ENCODE measurements around the gene PGAP6.
"Not testable (repeated sequence)": the region's sequence is repeated elsewhere in the genome, so short reads cannot be mapped to it uniquely, and the experiment has no call there.

Gene PGAP6

DNA sequence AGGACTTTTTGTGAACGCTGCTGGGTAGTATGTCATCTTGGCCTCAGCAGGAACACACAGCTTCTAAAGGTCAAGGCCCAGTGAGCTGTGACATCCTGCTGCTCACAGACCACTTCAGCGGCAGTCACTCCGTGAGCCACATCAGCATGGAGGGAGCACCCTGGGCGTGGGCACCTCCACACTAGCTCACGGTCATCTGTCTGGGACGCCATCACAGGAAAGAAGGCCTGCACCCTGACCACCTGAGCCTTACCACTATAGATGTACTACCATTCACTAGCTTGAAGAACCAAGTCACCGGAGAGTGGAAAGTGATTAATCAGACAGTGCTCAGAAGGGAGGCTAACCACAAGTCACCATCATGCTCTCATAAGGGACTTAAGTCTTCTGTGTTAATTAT is 32.6 kb downstream of the PGAP6 start:
- no peak for DNase-seq

DNA sequence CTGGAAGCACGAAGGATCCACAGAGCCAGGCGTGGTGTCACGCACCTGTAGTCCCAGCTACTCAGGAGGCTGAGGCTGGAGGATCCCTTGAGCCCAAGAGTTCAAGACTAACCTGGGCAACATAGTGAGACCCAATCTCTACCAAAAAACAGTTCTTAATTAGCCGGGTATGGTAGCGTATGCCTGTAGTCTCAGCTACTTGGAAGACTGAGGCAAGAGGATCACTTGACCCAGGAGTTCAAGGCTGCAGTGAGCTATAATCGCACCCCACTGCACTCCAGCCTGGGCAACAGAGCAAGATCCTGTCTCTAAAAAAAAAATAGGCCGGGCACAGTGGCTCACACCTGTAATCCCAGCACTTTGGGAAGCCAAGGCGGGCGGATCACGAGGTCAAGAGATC is 33.3 kb downstream of the PGAP6 start:
- DNase-seq: not testable (repeated sequence)

DNA sequence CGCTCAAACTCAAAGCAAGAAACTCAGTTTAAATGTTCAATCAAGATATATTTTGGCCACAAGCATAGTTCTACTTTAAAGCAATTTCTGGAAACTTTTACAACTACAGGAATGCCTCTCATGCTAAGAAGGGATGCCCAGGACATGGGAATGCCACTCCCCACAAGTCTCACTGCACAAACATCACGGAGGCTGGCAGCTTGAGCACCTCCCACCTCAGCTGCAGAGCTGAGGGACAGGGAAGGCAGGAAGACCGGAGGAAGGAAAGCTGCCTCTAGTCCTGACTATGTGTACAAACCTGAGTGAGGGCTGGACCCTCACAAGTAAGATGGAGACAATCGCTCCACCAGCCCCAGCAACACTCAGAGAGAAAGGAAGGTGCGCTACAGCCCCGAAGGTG is 34.6 kb downstream of the PGAP6 start:
- no peak for DNase-seq

DNA sequence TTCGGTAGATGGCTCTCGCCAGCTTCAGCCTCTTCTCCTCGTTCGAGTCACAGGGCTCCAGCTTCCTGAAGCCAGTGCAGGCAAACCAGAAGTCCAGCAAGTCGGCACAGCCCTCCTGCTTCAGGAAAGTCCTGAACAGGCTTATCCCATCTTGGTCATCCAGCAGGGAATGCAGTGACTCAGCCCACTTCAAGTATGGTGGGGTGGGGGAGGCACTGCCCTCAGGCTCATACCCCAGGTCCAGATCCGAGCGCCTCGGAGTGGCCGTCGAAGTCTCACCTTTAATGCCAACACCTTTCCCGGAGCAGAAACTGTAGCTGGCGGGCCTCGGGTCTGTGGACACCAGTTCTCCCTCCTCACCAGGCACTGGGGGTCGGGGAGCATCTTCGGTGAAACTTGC is 35.2 kb downstream of the PGAP6 start:
- DNase-seq: no peak

DNA sequence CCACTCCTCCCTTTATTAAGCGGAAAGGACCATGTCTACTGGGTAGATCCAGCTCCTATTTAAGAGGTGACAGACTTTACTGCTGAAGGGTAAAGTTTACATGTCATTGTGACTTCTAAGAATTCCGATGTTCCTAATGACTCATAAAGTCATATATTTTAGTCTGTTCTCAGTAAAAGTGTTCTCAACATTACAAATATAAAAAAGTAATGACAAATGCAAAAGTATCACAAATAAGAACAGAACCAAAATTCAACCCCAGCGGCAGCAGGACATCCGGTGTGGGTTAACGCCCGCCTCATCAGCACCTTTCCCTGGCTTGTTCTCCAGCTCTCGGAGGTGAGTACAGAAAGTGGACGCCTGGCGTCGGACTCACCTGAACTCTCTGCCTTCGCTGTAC is 36.0 kb downstream of the PGAP6 start:
- DNase-seq: no peak

DNA sequence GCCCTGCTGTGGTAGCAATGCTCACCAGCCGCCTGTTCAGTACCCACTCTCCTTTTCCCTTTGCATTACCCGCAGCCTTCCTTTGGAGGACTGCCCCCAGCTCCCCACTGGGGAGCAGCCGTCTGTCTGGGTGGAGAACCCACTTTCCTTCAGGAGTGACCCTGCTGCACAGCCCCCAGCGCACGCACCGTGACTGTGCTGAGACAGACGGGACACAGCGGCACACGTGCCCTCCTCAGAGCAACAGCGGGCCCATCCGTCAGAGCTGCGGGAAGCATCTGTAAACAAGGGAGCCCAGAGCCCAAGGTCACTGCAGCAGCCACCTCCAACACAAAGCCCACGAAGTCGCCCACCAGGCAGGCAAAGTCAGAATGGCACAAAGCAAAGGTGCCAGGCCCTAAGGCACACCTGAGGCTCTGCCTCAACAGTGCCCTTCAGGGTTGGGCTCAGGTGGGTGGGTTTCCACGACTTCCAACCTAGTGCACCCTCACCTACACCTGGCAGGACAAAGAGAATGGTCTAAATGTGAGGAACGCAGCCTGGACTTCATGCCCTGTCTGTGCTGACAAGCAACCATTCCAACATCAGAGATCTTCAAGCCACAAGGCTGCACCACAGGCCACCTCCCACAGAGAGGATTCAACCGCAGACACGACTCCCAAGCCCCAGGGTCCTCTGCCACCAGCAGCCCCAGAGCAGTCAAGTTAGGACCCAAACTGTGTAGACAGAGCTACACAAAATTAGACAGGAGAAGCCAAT is 39.1 kb downstream of the PGAP6 start:
- DNase-seq: no peak

DNA sequence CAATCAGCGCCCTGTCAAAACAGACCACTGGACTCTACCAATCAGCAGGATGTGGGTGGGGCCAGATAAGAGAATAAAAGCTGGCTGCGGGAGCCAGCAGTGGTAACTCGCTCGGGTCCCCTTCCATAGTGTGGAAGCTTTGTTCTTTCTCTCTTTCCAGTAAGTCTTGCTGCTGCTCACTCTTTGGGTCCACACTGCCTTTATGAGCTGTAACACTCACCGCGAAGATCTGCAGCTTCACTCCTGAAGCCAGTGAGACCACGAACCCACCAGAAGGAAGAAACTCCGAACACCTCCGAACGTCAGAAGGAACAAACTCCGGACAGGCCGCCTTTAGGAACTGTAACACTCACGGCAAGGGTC is 39.8 kb downstream of the PGAP6 start:
- DNase-seq: not testable (repeated sequence)

DNA sequence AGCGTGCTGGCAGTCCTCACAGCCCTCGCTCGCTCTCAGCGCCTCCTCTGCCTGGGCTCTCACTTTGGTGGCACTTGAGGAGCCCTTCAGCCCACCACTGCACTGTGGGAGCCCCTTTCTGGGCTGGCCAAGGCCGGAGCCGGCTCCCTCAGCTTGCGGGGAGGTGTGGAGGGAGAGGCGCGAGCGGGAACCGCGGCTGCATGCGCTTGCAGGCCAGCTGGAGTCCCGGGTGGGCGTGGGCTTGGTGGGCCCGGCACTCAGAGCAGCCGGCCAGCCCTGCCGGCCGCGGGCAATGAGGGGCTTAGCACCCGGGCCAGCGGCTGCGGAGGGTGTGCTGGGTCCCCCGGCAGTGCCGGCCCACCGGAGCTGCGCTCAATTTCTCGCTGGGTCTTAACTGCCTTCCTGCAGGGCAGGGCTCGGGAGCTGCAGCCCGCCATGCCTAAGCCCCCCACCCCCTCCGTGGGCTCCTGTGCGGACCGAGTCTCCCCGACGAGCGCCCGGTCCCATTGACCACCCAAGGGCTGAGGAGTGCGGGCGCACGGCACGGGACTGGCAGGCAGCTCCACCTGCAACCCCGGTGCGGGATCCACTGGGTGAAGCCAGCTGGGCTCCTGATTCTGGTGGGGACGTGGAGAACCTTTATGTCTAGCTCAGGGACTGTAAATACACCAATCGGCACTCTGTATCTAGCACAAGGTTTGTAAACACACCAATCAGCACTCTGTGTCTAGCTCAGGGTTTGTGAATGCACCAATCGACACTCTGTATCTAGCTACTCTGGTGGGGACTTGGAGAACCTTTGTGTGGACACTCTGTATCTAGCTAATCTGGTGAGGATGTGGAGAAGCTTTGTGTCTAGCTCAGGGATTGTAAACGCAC is 40.4 kb downstream of the PGAP6 start:
- not testable (repeated sequence) for DNase-seq

DNA sequence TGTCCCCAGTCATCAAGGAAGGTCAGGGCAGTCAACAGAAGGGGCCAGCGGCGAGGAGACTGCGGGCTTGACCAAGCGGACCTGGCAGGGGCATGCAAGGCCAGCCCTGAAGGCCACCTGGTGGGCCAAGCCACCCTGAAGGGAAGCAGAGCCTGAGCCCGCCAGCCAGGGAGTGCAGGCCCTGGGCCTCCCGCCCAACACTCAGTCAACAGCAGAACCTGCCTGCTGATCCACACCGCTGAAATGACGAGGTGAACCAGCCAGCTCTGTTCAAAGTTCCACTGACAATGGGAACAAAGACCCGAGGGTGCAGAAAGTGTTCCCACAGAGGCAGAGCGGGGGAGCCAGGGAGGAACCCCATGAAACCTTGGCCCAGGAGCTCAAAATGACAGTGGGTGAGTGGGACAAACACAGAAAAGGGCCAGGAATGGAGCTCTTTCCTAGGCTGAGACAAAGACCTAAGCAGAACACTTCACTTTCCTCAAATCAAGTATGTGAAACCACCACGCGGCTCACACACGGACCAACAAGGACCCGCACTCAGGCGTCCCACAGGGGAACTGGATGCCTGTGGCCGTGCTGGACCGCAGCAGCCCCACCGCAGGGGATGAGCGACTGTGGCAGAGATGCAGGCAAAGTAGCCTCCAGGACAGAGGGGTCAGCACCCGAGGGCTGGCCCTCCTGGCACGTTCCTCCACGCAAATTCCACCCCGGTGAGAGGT is 41.2 kb downstream of the PGAP6 start:
- DNase-seq: no peak

DNA sequence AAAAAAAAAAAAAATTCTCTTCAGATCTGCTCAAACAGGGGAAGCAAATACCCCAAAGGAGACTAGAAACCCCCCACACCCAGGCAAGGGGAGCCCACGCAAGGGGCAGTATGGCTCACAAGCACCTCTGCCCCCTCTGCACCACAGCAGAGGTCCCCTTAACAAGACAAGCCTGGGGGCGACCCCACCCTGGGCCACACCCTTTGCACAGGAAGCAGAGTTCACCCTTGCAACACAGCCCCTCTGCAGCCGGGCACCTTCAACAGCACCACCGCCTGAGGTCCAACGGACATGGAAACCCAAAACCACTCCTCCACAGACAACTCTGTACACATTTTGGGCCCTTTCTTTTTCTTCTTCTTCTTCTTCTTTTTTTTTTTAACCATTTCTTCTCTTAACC is 42.1 kb downstream of the PGAP6 start:
- DNase-seq: no peak

DNA sequence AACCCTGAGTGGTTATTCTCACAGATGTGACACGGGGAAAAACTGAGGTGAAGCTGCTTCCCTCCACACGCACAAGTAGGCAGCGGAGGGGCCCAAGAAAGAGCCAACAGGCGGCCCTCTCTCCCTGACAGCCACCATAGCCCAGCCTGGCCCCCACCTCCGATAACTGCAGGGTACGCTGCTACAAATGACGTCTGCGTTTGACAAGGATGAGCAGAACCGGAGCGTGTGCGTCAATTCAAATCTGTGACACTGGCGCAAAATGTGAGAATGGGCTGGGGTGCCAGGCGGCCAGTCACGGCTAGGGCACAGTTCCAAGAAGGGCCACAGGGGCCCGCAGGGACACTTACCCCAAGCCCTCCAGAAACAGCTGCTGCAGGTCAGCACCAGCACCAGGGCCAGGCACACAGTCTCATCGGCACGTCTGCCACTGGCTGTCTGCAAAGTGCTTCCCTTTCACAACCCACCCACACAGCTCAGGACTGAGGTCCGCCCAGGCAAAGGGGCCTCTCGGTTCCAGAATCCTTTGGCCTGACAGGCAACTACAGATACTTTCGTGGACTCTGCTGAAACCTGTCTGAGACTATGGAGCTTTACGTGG is 43.7 kb downstream of the PGAP6 start:
- DNase-seq: no peak

DNA sequence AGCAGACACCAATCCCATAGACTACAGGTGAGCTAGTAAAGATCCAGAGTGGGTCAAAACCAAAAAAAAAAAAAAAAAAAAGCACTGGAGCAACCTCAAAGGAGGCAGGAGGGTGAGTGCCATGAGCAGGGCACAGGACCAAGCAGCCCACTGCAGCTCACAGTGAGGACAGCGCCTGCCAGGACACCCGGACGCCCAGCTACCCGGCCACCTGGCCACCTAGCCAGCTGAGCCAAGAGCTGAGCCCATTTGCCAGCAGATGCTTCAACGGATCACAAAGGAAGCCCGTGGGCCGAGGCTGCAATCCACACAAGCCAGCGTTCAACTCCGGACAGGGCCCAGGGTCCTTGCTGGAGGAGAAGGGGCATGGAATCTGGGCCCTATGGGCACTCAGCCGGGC is 44.3 kb downstream of the PGAP6 start:
- no peak for DNase-seq

DNA sequence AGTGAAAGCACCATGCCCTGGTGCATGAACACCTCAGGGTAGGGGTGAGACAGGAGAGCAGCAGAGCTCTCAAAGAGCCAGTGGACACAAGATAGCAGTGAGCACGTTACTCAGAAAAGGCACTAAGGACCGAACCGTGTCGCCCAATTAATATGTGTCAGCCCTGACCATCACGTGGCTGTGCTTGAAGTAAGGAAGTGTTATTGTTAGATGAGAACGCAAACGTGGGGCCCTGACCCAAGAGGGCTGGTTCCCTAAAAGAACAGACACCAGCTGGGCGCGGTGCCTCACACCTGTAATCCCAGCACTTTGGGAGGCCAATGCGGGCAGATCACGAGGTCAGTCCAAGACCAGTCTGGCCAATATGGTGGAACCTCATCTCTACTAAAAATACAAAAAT is 45.5 kb downstream of the PGAP6 start:
- no peak for DNase-seq

DNA sequence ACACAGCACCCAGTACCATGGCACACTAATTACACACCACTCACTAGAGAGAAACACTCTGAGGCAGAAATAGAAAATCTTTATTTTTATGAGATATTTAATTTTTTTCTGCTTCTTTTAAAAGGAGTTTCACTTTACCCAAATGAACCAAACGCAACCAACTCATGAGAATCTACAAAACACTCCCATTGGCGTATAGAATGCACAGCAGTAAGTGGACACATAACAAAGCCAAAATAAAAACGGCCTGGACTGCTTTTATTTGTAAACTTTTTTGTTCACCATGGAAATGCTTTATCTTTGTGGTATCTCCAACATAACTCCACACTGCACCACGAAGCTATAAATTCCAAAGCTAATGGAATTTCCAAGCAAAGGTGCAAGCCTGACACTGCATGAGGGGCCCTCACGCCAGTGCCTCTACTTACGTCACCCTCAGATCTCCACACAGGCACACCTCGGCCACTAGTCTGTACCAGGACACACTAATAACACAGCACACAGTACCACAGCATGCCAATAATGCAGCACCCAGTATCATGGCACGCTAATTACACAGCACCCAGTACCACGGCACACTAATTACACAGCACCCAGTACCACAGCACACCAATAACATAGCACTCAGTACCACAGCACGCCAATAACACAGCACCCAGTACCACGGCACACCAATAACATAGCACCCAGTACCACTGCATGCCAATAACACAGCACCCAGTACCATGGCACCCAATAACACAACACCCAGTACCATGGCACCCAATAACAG is 46.7 kb downstream of the PGAP6 start:
- not testable (repeated sequence) for DNase-seq

DNA sequence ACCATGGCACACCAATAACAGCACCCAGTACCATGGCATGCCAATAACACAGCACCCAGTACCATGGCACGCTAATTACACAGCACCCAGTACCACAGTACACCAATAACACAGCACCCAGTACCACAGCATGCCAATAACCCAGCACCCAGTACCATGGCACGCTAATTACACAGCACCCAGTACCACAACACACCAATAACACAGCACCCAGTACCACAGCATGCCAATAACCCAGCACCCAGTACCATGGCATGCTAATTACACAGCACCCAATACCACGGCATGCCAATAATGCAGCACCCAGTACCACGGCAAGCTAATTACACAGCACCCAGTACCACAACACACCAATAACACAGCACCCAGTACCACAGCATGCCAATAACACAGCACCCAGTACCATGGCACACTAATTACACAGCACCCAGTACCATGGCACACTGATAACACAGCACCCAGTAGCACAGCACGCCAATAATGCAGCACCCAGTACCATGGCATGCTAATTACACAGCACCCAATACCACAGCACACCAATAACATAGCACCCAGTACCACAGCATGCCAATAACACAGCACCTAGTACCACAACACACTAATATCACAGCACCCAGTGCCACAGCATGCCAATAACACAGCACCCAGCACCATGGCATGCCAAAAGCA is 47.5 kb downstream of the PGAP6 start:
- not testable (repeated sequence) for DNase-seq

DNA sequence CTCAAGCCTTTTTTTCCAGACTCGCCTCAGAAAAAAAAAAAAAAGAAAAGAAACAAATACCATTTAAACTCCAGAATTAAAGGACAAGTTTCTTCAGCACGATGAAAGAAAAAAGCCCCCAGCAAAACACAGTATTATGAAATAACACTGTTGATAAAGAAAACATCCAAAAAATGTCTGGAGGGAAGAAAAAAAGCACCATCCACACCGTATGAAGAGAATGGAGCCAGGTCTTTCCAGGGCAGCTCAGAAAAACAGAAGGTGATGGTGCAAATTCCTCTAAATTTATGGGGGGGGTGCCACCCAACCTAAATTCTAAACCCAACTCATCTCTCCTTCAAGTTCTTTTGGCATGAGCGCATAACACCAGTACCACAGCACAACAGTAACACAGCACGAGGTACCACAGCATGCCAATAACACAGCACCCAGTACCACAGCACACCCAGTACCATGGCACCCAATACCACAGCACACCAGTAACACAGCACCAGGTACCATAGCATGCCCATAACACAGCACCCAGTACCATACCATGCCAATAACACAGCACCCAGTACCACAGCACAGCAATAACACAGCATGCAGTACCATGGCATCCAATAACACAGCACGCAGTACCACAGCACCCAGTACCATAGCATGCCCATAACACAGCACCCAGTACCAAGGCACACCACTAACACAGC is 48.2 kb downstream of the PGAP6 start:
- DNase-seq: no peak

DNA sequence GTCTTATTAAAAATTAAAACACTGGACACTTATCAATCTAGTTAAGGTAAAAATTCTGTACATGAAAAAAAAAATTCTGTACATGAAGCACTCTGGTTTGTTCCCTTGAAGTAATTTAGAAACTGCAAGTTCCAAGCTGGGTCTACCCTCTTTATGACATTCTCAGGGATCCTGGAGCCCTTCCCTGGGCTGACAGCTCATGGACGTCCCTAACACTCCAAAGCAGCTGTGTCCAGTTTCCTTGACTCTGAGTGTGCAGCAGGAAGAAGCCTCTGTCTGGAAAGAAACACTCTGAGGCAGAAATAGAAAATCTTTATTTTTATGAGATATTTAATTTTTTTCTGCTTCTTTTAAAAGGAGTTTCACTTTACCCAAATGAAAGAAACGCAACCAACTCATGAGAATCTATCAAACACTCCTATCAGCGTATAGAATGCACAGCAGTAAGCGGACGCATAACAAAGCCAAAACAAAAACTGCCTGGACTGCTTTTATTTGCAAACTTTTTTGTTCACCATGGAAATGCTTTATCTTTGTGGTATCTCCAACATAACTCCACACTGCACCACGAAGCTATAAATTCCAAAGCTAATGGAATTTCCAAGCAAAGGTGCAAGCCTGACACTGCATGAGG is 50.5 kb downstream of the PGAP6 start:
- DNase-seq: not testable (repeated sequence)

DNA sequence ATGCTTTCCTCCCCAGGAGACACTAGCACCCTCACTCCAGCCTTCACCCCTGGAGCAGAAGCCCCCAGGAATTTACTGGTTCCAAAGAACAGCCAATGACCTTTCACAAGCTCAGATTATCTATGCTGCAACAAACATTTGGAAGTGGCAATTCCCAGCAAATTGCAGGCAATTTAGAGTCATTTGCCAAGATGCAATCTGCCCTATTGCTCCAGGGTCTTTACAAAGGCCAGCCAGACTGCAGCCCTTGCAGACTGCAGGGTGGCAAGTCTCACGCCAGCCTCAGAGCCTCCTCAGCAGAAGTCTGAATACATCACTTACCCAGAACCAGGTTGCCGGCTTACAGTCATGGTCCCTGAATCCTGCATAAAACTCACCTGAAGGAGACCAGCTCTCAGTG is 51.0 kb downstream of the PGAP6 start:
- peak; percentile 29 for DNase-seq

DNA sequence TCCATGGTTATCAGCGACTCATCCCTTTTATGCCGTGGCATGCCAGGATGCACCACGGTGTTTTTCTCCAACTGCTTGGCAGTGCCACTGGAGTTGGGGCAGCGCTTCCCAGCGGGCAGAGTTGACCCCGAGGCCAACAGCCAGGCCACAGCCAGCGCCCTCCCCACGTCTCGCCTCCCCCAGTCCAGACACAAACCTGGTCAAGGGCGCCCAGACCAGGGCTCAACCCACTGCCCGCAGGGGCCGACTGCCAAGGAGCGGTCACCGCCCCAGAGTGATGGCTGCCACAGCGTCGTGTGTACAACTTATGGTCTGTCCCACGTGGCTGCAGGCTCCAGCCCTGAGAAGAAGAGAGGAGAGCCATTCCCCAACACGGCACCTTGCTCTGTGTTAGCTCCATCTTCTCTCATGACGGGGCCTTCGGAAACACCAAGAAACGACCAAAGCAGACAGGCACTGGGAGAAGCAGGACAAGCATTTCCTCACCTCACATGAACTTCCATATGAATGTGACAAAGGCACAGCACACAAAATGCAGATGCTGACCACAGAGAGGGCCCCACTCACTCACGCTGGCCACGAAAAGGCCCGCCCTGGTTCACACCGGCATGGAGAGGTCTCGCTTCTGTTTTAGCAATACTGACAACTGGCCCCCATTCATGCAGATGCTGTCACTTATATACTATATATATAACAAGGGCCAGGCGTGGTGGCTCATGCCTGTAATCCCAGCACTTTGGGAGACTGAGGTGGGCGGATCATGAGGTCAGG is 56.2 kb downstream of the PGAP6 start:
- no peak for DNase-seq

Data from eye (tissue), 1 donor.